LHCN-M2 (cell line): ENCODE measurements around the gene ZNF385D. TPM values are rescaled to one million over a fixed set of nuclear protein-coding genes. Genes with fewer than 3 reads are reported as not detected.

Experiments
- DNase-seq: peaks from one replicate; pipeline ENCODE4 v3.0.0-alpha.2; 2012; ENCODE audit warnings: low read depth
- total RNA-seq: library from RNA; depleted of rRNA; stranded (reverse); fragments of >200 nt; gene quantifications from 2 replicates; pipeline ENCODE4 v1.2.3, GENCODE V29; 2014

Gene ZNF385D
- total RNA-seq, 1 experiment from 2014 or later = 10.6 TPM

DNA sequence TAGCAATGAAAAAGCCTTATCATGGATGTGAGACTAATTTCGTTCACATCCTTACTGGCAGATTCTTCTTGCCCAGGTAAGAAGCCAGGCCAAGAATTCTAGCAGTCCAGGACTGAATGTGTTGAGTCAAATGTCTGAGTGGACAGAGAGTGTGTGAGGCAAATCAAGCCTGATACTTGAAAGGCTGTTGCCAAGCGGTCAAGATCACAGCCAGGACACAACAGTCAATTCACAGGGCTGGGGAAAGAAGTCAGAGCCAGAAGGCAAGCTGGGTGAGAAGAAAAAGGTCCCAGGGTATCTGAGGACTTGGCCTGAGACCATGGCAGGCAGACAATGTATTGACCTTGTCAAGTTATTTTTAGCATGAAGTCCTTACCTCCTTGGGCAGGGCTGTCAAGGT, 301.3 kb downstream of the ZNF385D start:
- DNase-seq = no peak

DNA sequence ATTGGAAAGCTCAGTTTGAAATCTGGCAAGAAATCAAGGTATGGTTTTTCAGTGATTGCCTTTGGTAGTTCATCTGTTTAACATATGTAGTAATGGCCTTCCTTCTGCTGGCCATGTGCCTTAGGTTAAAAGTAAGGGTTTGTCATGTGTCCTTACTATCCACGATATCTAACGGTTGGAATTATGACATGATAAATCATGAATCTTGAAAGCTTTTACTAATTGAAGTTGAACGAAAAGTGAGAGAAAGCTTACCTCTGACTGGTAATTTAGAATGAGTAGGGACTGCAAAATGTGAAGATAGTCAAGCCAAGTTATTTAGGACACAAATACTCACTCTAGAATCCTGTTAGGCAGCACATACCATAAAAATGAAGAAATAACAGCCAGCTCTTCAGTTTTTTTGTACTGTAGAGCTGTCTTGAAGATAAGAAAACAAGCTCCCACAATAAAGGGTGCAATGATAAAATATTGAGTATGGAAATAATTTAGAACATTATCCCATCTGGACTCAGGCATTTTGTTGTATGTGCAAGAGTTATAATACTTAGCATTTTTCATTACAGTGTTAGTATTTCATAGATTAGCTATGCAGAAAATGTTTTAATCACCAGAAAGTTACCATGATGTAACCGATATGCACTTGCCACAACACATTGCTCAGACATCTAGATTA, 303.4 kb downstream of the ZNF385D start:
- DNase-seq = peak; percentile 58

GRCh38 chr3:21446945-21447475, 304.0 kb downstream of the ZNF385D start:
- DNase-seq = no peak

- DNase-seq = no peak
These were observed 305.0 kb downstream of the ZNF385D start for GRCh38 chr3:21446027-21446426.

- no peak for DNase-seq
These were observed 309.2 kb downstream of the ZNF385D start for GRCh38 chr3:21441821-21442220.

DNA sequence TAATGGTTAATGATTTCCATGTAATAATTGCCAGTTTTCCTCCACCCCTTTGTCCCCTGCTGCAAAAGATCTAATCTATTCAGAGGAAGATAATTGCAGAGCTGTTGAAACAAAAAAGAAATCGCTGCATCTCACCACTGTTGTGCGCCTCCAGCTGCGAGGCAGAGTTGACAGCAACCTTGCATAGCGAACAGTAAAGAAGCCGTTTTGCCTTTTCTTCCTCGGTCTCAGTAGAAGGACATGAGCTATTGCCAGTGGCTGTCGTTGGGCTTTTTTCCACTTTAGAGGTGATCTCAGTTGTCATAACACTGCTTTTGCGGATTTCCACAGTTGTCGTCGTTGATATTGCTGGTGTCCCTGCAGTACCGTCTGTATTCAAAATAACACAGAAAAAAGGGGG, 314.2 kb downstream of the ZNF385D start:
- DNase-seq = no peak

DNA sequence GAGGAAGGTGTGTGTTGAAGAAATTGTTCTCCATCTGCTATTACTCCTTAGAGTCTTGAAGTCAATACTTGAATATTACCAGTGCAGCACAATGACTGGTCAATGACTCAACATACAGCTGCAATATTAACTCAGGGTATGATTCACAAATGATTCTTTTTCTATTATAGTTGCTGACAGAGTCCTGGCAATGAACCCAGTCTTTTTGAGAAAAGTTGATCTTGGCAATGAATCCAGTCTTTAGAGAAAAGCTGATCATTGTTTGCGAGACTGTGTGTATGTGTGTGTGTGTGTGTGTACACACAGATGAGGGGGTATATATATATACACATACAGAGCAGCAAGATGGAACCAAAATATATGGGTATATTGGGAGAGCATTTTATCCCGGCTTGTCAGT, 315.1 kb downstream of the ZNF385D start:
- DNase-seq = peak; percentile 97

- DNase-seq = no peak
These were observed 316.7 kb downstream of the ZNF385D start for GRCh38 chr3:21434310-21434709.

GRCh38 chr3:21433751-21434150, 317.3 kb downstream of the ZNF385D start:
- DNase-seq = no peak

- DNase-seq = no peak
These were observed 324.1 kb downstream of the ZNF385D start for GRCh38 chr3:21426920-21427319.

DNA sequence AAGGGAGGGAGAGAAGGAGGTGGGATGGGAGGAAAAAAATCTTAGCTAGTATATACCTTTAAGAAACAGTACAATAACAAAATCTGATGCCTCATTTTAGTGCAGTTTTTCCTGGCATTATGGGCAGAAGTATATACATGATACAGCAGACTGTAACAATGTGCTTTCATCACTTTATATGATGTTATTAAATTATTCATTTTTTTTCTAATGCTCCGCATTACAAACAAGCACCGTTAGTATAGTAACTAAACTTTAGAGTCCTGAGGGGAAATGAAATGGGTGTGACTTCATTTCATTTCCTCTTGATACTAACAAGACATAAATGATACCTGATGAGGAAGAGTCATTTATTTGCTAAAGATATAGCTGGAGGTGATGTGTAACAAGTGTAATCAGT, 325.3 kb downstream of the ZNF385D start:
- DNase-seq = no peak

DNA sequence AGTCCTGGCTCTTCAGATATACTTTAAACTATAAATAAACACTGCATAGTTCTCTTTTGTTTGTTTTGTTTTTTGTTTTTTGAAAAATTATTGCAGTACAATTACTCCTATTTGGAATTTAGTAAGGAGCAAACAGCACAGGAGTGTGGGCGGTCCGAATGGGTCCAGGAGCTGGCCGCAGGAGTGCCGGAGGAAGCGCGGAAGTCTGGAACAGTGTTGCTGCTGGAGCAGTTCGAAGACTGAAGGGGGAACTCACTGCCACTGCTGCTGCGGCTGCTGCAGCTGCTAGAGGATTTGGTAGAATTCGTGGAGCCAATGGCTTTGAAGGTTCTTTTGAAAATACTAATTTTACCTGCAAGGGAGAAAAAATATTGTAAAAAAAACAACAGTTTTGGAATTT, 329.9 kb downstream of the ZNF385D start:
- DNase-seq = no peak

- DNase-seq = peak; percentile 8
These were observed 333.0 kb downstream of the ZNF385D start for GRCh38 chr3:21417991-21418390.

GRCh38 chr3:21414506-21414905, 336.5 kb downstream of the ZNF385D start:
- no peak for DNase-seq

DNA sequence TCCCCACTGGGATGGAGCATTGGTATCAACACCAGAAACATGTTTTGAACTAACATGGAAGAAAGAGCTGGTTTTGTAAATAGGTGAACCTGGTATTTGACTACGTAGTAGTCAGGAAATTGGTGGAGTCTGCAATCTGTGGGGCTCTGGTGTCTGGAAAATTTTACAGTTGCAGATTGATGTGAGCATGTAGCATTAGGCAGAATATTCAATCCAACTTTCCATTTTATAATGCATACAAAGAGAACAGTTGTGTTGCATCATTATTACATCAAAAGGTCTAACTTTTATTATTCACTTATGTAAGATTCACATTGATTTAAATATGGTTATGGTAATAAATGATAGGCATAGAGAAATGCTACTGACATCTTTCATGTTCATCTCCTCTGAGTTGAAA, 340.0 kb downstream of the ZNF385D start:
- no peak for DNase-seq

- no peak for DNase-seq
These were observed 341.6 kb downstream of the ZNF385D start for GRCh38 chr3:21409401-21409800.

GRCh38 chr3:21407743-21408142, 343.3 kb downstream of the ZNF385D start:
- DNase-seq = no peak

- DNase-seq = no peak
These were observed 345.0 kb downstream of the ZNF385D start for GRCh38 chr3:21405671-21406667.

DNA sequence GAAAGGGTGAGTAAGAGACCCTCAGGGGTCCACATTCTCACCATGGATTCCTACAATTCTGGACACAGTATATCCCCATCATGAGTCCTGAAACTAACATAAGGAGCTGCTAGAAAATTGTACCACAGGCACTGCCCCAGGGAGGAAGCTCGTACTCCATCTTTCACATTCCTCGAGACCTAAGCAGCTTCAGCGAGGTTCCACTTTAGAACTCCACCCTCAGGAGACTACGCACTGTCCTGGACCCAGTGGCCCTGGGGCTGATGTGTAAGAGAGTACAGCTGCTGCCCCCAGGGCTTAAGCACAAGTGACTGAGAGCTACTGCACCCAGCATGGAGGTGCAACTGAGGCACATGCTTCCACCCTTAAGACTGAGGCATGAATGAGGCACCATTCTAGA, 352.5 kb downstream of the ZNF385D start:
- no peak for DNase-seq

GRCh38 chr3:21393683-21394311, 357.2 kb downstream of the ZNF385D start:
- DNase-seq = no peak

GRCh38 chr3:21392526-21392925, 358.5 kb downstream of the ZNF385D start:
- DNase-seq = no peak

DNA sequence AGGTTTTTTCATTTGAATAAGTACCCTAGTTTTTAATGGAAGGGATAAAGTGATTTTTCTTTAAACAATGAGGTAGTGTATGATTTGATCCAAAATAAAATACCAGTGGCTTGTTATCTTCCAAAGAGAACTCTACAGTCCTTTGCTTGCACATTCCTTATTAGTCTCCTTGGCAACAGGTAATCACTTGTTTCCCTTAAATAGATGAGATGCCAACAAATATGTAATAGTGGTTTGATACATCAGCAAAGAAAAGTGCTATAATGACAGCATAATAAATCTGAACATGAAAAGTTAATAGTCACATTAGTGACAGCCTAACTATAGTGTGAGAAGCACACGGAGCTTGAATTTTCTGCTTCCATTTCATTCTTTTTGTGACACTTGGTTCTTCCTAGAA, 360.2 kb downstream of the ZNF385D start:
- DNase-seq = no peak
